Globus pallidus (tissue), 1 donor: ENCODE results near the gene STIM1.

Experiments
- DNase-seq: peaks from one replicate; pipeline ENCODE4 v3.0.0-alpha.2; 2015; ENCODE audit warnings: low spot score

The STIM1 gene

DNA sequence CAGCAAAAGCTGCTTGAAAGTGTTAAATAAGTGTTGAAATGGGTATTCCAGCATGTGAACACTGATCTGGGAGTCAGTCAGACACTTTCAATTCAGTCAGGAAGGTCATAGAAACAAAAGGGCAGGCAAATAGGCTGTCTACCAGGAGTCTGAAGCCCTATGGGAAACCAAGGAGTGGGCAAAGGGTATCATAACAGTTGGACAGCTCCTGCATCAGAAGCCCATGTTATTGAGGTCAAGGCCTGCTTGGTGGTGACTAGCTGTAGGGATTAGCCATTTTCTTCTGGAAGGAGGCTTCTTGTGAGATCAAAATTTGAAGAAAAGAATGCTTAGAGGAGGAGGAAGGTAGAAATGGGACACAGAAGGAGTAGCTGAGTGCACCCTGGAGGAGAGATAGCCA is 97.3 kb downstream of the STIM1 start:
- DNase-seq = no peak

DNA sequence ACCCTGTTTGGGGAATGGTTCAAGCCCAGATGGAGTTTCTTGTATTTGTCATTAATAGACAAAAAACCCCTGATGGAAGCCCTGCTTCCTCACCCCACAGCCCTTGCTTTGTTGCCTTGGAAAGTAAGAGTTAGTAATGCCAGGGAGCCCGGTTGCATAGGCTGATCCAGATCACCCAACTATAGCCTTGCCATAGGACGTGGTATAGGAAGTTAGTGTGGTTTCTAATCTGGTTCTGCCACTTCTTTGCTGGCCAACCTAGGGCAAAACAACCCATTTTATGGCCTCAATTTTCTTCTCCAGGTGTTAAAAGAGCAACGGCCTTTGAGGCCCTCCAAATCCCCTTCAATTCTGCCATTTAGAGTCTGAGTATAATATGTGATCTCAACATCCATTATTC is 97.9 kb downstream of the STIM1 start:
- no peak for DNase-seq

DNA sequence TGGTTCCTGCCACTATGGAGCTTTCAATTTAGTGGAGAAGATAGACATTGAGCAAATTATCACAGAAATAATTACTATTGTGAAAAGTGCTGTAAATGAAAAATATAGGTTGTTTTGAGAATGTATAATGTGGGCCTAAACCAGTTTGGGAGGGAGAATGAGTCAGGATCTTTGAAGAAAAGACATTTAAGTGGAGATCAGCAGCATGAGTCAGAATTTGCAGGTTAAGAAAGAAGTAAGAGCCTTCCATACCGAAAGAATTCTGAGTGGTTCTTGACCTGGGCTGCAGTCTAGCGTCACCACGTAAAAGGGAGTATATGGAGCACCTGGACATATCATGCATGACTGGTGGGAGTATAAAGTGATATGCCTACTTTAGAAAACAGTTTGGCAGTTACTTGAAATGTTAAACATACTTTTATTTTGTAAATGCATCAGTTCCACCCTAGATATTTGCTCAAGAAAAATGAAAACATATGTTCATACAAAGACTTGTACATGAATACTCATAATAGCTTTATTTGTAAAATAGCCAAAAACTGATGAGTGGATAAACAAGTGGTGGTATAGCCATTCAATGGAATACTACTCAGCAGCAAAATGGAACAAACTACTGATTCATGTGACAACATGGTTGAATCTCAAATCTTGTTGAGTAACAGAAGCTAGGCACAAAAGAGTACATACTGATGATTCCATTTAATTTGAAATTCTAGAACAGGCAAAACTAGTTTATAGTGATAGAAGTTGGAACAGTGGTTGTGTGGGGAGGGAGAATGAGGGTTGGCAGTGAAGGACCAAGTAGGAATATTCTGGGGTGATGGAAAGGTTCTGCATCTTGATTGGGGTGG is 99.2 kb downstream of the STIM1 start:
- DNase-seq = no peak

DNA sequence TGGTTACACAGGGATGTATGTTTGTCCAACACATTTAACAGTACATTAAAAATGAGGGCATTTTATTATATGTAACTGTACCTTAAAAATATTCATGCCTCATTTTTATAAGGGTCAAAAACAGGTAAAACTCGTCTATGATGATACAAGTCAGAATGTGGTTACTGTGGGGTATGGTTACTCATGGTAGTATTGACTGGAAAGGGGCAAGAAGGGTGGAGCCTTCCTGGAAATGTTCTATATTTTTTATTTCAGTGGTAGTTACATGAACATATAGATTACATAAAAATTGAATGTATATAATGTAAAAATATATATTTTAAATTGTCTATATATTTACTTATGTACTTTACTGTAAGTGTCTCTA is 99.8 kb downstream of the STIM1 start:
- DNase-seq = no peak

DNA sequence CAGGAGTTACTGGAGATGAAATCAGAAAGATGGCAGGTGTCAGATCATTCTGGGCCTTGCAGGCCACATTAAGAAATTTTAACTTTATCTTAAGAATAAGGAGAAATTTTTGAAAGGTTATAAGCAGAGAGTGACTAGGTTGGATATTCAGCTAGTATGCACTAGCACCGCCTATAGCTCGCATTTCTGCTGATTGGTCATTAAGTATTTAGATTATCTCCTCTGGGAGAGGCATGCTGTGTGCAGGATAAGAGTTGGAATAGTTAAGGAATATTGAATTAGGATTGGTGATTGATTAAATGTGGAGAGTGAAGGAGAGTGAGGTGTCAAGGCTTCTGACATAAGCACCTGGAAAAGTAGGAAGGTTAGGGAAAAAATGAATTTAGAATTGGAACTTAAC is 100.6 kb downstream of the STIM1 start:
- no peak for DNase-seq

DNA sequence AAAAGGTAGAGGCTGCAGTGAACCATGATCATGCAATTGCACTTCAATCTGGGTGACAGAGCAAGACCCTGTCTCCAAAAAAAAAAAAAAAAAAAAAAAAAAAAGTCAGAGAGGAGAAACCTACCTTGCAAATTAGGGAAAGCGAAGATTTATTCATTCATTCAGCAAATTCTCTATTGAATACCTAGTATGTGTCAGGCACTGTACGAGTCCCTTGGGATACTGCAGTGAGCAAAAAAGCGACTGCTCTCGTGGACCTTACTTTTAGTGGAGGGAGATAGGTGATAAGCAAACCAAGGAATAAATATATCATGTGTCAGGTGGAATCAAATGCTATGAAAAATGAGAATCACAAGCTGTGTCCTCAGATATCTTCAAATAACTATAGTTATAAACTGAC is 101.3 kb downstream of the STIM1 start:
- no peak for DNase-seq

DNA sequence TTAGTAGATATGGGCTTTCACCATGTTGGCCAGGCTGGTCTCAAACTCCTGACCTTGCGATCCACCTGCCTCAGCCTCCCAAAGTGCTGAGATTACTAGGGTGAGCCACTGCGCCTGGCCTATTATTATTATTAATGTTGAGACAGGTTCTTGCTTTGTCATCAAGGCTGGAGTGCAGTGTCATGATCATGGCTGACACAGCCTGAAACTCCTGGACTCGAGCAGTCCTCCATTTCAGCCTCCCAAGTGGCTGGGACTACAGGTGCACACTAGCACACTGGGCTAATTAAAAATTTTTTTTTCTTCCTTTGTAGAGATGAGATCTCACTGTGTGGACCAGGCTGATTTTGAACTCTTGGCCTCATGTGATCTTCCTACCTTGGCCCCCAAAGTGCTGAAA is 102.0 kb downstream of the STIM1 start:
- DNase-seq = no peak

DNA sequence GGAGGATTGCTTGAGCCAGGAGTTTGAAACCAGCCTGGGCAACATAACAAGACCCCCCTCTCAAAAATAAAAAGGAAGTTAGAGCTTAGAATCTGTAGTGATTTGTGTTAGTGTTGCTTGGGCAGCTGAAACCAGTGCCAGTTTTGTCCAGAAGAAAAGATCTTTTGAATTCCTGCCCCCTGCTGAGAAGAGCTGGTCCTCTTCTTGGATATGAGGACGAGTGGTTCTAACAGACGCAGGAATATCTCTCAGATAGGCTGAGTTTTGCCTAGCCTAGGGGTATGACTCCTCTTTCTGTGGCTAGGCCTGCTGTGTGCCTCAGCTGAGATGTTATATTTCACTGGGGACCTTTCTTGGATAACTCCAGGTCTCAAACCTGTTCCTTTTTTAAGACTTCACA is 102.8 kb downstream of the STIM1 start:
- DNase-seq = no peak

DNA sequence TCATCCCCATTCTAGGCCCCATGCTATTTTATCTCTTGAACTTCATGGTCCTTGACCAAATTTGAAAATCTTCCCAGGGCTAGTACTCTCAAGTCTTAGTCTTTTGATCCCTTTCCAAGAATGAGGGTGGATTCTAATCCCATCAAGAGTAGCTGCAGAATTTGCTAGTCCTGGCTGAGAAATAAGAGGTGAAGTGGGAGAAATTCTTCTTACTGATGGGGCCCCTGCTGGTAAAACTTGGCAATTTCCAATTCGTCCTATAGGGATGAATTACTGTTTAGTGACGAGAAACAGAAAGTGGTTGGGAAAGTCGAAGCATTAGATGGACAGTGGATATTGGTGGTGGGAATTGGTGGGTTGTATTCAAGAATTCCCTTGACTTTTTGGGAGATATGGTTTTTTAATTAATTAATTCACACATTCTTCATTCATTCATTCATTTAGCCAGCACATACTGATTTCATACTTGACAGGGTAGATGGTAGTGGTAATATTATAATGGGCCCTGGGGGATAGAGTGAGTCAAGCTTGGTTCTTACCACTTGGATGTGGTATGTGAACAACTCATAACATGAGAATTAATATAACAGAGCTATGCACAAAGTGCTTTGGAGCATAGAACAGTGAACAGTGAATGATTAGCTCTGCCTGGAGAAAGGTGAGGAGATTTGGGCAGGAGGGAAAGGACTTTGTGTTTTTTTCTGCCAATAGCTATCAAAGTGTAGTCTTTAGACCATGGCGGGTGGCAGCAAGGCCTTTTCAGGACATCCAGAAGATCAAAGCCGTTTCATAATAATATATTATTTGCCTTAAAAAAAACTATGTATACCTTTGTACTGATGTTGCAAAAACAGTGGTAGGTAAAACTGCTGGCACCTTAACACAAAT is 103.8 kb downstream of the STIM1 start:
- no peak for DNase-seq

DNA sequence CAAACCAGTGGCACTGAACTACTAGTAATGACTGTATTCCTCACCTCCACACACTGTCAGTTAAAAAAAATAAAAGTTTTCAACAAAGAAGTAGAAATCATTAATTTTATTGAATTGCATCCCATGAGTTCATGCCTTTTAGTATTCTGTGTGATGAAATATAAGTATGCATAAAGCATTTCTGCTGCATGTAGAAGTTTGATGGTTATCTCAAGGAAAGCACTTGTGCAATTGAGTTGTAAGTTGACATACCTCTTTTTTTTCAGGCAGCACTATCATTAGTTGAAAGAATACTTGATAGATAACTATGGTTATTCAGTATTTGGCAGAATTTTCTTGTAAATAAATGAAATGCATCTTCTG is 104.4 kb downstream of the STIM1 start:
- DNase-seq = no peak

DNA sequence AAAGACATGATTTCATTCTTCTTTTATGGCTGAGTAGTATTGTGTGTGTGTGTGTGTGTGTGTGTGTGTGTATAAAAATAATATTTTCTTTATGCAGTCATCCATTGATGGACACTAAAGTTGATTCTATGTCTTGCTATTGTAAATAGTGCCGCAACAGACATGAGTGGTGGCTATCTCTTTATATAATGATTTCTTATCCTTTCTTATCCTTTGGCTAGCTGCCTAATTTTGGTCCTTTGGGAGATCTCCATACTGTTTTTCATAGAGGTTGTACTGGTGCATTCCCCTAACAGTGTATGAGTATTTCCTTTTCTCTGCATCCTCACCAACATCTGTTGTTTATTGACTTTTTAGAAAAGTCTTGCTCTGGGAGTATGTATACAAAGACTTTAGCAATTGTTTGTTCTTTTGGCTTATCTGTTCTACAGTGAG is 107.0 kb downstream of the STIM1 start:
- DNase-seq = no peak

DNA sequence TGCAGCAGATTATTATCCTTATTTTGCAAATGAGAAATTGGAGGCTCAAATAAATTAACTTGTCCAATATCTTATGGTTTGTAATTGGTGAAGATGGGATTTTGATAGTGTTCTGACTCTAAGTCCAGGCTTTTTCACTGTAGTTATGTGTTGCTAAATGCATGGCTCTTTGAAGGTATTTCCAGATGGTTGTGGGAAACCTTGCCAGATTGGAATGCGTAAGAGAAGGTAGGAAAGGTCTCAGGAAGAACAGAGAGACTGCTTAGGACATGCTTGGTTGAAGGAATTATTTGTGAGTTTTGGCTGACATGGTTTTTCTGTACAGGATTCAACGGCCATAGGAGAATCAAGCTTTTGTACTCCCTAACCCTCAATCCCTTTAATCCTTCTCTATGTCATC is 108.6 kb downstream of the STIM1 start:
- no peak for DNase-seq

DNA sequence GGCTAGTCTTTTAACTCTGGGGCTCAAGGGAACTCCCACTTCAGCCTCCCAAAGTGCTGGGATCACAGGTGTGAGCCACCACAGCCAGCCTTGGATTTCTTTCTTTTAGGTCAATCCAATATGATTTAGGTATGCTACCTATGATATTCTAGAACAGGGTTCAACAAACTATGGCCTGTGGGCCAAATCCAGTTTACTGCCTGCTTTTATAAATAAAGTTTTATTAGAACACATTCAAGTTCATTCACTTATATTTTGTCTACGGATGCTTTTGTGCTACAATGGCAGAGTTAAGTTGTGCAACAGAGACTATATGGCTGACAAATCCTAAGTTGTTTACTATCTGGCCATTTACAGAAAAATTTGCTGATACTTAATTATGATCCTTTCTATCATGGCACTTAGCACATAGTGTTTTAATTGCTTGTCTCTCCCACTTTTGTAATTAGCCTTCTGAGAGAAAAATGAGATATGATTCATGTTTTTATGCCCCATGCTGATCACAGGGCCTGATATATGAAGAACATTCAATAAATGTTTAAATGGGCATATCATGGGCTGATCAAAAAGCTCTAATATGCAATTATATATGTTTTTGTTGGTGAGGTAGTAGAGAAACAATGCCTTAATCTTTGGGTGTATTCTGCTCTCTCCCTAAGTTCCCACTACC is 109.6 kb downstream of the STIM1 start:
- no peak for DNase-seq

DNA sequence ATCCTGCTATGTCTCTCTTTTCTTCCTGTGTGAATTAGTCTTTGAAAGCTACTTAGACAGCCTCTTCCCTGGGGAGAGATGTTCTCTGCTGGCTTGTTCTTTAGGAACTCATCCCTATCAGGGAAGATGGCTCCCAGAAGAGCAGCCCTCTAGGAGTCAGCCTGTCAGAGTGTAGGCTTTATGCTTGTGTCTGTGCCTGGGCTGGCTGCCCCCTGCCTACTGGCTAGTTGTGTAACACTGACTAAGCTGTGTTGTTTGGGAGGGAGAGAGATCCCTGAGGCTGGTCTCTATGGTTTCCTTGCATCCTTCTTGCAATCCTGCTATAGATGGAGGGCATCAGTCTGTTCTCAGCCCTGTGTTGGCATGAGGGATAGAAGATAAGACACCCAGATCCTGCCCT is 112.2 kb downstream of the STIM1 start:
- no peak for DNase-seq

DNA sequence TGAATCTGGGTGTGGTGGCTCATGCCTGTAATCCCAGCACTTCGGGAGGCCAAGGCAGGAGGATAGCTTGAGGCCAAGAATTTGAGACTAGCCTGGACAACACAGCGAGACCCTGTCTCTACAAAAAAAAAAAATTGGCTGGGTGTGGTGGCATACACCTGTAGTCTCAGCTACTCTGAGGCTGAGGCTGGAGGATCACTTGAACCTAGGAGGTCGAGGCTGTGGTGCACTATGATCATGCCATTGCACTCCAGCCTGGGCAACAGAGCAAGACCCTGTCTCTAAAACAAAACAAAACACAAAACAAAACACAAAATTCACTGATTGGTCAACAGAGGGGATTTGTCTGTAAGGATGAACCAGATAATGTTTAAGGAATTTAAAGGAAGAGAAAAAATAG is 113.7 kb downstream of the STIM1 start:
- no peak for DNase-seq

DNA sequence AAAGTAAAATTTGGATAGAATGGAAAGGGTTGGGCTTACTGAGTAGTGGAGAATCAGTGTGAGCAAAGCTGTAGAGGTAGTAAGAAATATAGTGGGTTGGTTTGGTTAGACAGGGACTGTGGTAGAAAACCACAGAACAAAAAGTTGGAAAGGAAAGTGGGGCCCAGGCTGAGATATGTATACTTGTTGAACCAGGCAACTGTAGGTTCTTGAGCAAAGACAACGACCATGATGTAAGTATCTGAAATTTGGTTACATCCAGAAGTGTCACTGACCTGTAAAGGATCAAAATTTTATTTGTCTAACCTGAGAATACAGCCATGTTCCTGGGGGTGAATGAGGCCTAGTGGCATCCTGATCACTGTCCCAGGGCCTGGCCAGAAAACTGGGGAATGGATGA is 114.1 kb downstream of the STIM1 start:
- no peak for DNase-seq

DNA sequence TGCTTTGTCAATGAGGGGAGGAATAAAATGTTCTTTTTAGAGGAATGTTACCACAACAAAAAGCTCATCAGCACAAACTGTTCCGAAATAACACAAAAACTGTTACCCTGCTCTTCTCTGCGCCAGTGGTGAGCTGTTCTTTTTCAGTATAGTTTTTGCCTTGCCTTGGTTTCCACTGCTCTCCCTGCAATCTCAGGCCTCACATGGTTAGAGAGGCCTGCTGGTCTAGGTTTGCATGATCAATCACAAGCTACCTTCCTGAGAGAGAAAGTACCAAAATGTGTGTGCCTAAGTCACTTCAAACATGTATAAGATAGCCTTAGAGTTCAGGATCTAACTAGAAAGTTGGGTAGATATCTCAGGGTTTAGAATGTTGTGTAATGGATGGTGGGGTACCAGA is 114.6 kb downstream of the STIM1 start:
- no peak for DNase-seq

DNA sequence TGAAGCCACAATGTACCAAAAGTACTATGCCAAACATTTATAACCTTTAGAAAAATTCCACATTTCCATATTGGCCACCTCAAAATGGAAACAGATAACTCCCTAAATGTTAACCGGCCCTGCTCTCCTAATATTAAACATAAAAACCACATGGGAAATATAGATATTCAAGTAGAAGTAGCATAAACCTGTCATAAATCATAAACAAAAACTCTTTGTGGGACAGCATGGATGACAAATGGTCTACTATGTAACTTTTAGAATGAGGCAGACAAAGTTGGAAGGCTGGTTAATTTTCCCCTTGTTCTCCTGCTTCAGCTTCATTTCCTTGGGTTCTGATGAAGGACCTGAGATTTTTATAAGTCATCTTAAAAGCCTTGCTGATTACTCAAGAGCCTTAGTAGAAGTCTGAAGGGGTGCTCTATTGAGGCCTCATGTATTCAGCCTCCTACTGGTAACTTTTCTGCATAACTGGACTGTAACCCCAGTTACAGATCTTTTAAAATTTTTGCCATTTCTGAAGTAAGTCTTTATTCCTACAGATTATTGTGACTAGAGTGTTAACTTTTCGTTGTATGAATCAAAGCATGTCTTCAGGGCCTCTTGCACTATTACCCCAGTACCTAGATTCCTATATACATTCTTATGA is 116.4 kb downstream of the STIM1 start:
- no peak for DNase-seq

DNA sequence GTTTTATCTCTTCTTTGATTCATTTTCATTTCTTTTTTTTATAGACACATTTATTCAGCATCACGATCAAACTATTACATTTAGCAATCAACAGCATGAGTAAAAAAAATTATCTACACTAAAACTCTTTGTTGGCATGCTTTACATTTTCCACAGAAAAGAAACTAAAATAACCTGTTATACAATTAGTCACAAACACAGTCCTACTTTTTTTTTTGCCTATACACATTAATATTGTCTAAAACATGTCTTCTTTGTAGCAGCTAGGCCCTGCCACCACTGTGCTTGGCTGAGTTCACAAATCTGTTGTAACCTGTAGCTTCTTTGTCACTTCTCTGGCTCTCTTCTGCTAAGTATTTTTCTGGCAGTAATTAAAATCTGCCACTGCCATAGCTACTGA is 117.0 kb downstream of the STIM1 start:
- DNase-seq = no peak

DNA sequence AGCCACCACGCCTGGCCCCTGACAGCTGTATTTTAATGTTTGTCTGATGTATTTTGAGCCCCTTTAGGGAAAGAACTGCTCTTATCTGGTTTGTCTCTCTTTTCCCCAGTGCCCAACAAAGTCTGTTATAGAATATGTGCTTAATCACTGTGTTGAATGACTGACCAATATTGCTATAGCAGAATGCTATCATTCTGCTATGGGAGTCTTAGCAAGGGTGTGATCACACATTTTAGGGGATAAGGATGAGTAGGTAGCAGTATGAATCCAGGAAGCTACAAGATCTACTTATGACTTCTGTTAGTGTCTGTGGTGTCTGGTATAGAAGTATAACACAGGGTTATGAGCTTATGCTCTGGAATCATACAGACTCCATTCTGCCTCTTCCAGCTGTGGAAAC is 121.6 kb downstream of the STIM1 start:
- no peak for DNase-seq

DNA sequence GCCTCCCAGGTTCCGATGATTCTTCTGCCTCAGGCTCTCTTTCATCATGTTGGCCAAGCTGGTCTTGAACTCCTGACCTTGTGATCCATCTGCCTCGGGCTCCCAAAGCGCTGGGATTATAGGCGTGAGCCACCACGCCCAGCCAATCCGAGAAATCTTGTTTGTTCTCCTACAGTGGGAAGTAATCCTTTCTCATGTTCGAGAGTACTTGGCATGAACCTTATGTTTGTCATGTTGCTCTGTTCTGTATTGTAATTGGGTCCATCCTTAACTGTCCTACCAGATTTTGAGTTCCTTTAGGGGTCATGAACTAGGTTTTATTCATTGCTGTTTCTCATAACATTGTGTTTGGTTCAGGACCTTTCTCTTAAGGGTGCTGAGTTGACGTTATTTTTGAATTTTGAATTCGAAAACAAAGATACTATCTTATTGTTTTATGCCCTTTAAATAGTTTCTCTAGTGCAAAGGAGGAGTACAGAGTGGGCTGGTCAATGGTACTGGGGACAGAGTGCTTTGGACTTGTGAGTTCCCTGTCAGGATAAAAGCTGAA is 125.7 kb downstream of the STIM1 start:
- no peak for DNase-seq

DNA sequence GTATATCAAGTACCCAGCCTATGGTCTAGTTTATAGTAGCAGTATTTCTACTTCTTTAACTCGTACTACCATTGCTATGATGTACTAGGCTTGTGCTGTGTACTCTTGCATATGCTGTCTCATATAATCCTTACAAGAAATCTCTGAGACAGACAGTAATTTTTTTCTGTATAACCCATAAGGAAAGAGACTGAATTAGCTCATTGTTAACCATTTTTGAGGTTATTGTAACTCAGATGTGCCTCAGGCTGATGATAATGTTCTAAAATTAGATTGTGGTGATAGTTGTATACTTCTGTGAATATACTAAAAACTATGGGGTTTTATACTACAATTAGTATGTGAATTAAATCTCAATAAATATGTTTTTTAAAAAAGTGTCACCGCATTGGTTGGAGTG is 127.0 kb downstream of the STIM1 start:
- no peak for DNase-seq
